BJ (cell line): ENCODE measurements around the gene ABCC1. TPM values are rescaled to one million over a fixed set of nuclear protein-coding genes. Genes with fewer than 3 reads are reported as not detected.
"Not testable (repeated sequence)": the region's sequence is repeated elsewhere in the genome, so short reads cannot be mapped to it uniquely, and the experiment has no call there.

Experiments used
- CTCF ChIA-PET: fragments of 350-600 bp; formaldehyde crosslinking; extraction: SDS; loops from one replicate; lab custom pipeline; 2021; ENCODE audit warnings: antibody characterized with exemption, inconsistent platforms; lab: Yijun Ruan, JAX
- POLR2A ChIA-PET: fragments of 300-600 bp; sonication (Branson Sonifier 250); formaldehyde crosslinking; extraction: SDS; loops from one replicate; lab custom pipeline; 2021; ENCODE audit warnings: antibody characterized with exemption; lab: Charles Lee
- DNase-seq: peaks from one replicate; pipeline ENCODE4 v3.0.0-alpha.2; 2011; ENCODE audit warnings: low read depth
- H3K27me3 ChIP-seq: 2 replicates; pipeline ENCODE4 v1.6.0; 2011; ENCODE audit warnings: low read length; ENCODE audit not compliant: control insufficient read depth, insufficient read depth
- H3K36me3 ChIP-seq: 2 replicates; pipeline ENCODE4 v1.5.1; 2011; ENCODE audit warnings: low read length; ENCODE audit not compliant: control insufficient read depth, insufficient read depth
- H3K4me3 ChIP-seq: 2 replicates; pipeline ENCODE4 v1.5.1; 2011; ENCODE audit warnings: low read depth, mild to moderate bottlenecking, control low read depth, low read length
- polyA plus RNA-seq: library from polyadenylated mRNA; depleted of rRNA; stranded (reverse); fragments of >200 nt; gene quantifications from 2 replicates; pipeline ENCODE4 v1.2.3, GENCODE V29; 2011
- TF ChIP-seq, protein P1 (sequence below): IDR thresholded peaks from 2 replicates; pipeline ENCODE4 v1.5.1; 2011; ENCODE audit warnings: low read depth, mild to moderate bottlenecking, control low read depth, inconsistent platforms, low read length, moderate library complexity; ENCODE audit not compliant: insufficient read depth

ABCC1 gene
- polyA plus RNA-seq, 1 experiment = 27.3 TPM

DNA sequence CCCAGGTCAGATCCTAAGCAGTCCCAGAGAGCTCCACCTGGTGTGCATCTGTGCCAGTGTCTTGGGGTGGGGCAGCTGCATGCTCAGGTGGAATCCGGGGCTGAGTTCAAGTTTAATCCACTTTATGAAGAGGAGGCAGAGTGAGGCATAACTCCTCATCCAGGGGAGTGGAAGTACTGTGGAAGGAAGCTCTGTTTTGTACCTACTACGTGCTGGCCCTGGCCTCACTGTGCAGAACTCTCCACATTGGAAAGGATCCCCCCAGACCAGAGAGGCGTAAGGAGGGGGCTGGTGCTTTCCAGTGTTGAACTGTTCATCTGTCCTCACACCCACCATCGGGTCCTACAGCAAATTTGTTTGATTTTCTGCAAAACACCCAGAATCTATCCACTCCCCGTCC, 195.9 kb downstream of the ABCC1 start:
- ChIA-PET CTCF (no interaction called here), POLR2A (no interaction called here)
- no peaks in the 10 kb centered on the region for H3K27me3 ChIP-seq
- no peak overlapping the region for H3K4me3 ChIP-seq
- no peak for DNase-seq
- TF ChIP-seq, protein P1, sequence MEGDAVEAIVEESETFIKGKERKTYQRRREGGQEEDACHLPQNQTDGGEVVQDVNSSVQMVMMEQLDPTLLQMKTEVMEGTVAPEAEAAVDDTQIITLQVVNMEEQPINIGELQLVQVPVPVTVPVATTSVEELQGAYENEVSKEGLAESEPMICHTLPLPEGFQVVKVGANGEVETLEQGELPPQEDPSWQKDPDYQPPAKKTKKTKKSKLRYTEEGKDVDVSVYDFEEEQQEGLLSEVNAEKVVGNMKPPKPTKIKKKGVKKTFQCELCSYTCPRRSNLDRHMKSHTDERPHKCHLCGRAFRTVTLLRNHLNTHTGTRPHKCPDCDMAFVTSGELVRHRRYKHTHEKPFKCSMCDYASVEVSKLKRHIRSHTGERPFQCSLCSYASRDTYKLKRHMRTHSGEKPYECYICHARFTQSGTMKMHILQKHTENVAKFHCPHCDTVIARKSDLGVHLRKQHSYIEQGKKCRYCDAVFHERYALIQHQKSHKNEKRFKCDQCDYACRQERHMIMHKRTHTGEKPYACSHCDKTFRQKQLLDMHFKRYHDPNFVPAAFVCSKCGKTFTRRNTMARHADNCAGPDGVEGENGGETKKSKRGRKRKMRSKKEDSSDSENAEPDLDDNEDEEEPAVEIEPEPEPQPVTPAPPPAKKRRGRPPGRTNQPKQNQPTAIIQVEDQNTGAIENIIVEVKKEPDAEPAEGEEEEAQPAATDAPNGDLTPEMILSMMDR = no peak
- H3K36me3 ChIP-seq = peaks cover 14% of the 10 kb centered on the region

DNA sequence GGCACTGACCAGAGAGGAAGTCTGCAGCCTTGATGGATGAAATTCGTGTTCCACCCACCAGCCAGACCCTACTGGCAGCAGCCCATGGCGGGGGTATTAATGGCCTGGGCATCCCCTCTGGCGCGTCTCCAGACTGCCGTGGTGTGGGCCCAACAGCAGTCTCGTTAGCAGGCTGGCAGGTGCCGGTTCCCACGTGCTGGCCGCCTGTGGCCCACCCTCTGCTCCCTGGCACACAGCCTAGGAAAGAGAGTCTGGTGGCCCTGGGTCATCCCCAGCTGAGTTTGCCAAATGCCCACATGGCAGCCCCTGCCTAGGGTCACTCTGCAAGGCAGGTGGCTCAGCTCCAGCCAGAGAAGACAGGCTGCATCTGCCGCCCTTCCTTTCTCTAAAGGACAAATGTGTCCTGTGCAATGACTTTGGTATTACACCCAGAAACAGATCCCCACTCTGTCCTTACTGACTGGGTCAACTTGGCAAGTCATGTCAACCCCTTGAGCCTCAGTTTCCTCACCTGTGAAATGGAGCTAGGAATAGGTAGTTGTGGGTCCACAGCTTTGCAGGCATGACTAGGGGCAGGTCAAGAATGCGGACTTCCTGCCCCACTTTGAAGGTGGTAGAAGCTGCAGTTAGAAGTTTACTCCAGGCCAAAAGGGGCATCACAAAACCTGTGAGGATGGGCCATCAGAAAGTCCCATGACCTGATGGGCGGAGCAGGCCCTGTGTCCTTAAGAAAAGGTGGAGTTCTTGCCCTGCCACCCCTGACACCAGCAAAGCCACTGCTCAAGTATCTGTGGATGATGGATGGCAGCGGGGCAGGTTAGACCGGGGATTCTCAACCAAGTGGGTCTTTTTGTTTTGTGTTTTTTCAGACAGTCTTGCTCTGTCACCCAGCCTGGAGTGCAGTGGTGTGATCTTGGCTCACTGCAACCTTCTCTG, 197.2 kb downstream of the ABCC1 start:
- TF ChIP-seq, protein P1 = no peak
- Histone ChIP-seq H3K27me3 (no peaks in the 10 kb centered on the region), H3K4me3 (no peak overlapping the region), H3K36me3 (peaks cover 14% of the 10 kb centered on the region)
- ChIA-PET CTCF (no interaction called here), POLR2A (no interaction called here)
- DNase-seq = no peak

DNA sequence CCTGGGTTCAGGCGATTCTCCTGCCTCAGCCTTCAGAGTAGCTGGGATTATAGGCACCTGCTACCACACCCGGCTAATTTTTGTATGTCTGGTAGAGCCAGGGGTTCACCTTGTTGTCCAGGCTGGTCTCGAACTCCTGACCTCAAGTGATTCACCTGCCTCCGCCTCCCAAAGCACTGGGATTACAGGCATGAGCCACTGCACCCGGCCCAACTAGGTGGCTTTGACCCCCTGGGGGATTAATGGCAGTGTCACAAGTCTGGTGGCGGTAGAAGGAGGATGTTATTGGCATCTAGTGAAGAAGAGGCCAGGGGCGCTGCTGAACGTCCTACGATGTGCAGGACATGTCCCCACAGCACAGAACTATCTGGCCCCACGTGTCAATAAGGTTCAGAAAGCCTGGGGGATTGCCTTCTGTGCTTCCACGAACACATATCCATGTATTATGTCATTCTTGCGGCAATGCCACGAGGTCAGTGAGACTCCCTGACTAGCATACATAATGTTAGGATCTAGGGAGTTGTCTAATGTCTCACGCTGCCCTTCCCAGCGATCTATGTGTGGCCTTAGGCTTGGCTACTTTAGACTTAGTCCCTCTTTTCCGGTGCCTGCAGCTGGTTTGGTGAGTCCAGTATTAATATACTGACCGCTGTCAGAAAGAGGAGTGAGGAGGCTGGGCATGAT, 198.0 kb downstream of the ABCC1 start:
- Histone ChIP-seq H3K27me3 (no peaks in the 10 kb centered on the region), H3K36me3 (peaks cover 12% of the 10 kb centered on the region), H3K4me3 (no peak overlapping the region)
- CTCF ChIA-PET = no interaction called here
- TF ChIP-seq, protein P1 = no peak
- POLR2A ChIA-PET = no interaction called here
- DNase-seq = no peak

DNA sequence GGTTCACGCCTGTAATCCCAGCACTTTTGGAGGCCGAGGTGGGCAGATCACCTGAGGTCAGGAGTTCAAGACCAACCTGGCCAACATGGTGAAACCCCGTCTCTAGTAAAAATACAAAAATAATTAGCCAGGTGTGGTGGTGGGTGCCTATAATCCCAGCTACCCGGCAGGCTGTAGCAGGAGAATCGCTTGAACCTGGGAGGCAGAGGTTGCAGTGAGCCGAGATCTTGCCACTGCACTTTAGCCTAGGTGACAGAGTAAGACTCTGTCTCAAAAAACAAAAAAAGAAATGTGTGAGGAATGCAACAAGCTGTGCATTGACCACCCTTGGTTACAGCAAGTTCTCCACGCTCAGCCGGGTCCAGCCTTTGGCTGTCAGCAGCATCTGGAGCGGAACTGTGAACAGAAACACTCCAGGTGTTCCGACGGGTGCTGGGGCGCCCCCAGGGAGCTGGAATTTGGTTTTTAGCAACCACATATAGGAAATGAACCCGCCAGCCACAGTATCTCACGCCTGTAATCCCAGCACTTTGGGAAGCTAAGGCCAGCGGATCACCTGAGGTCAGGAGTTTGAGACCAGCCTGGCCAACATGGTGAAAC, 198.7 kb downstream of the ABCC1 start:
- POLR2A ChIA-PET, CTCF ChIA-PET, H3K4me3 ChIP-seq: not testable (repeated sequence)

DNA sequence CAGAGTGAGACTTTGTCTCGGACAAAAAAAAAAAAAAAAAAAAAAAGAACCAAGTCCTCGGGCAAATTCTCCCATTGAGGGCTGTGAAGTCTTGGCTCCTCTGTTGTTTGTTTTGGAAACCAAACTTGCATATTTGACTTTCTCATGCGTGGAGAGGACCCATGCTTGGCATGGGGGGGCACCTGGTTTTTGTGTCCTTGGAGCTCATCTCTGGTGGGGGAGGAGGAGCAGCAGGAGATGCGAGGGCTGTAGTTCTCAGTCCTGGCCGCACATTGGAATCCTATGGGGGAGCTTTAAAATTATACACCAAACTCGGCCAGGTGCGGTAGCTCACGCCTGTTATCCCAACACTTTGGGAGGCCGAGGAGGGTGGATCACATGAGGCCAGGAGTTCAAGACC, 199.3 kb downstream of the ABCC1 start:
- ChIA-PET POLR2A (no interaction called here), CTCF (no interaction called here)
- TF ChIP-seq, protein P1 = no peak
- no peaks in the 10 kb centered on the region for H3K27me3 ChIP-seq
- no peak overlapping the region for H3K4me3 ChIP-seq
- H3K36me3 ChIP-seq = peaks cover 8% of the 10 kb centered on the region
- no peak for DNase-seq

More for the DNA sequence above, 198.7 kb downstream of the ABCC1 start:
- not testable (repeated sequence) for H3K27me3 ChIP-seq, DNase-seq, H3K36me3 ChIP-seq
